Measurements from ENCODE around the gene GK.

GRCh38 chrX:30610026-30610425, 43.2 kb upstream of the GK start:
- no peak for TF ChIP-seq ZBTB49 (tag by site-specific recombination; IDR thresholded peaks at IDR 0.05; ENCODE audit: low read depth)
- TF ChIP-seq CTCF (tag by site-specific recombination; IDR thresholded peaks at IDR 0.05): no peak
- TF ChIP-seq ZNF366 (tag by site-specific recombination; conservative IDR thresholded peaks at IDR 0.05): no peak
- TF ChIP-seq SETDB1 (IDR thresholded peaks at IDR 0.05; ENCODE audit: insufficient read length, low read length): no peak
- no peak for TF ChIP-seq ZNF174 (tag by site-specific recombination; IDR thresholded peaks at IDR 0.05)

Measured in HEK293 (cell line).